ENCODE measurements around the gene BBS10.
A peak's percentile ranks its signal among the peaks of the same experiment; 100 is the strongest.
"Not testable (repeated sequence)": the region's sequence is repeated elsewhere in the genome, so short reads cannot be mapped to it uniquely, and the experiment has no call there.

The BBS10 gene

GRCh38 chr12:76348079-76348901 is at the start of gene BBS10:
Gene BBS10 (minus strand): TSS chr12:76348415. CDS start chr12:76348358, 57 bp downstream.
- peak; percentile 70 to 74 for DNase-seq (ENCODE audit: low read depth in 1 of 2, low spot score in 1 of 2)

DNA sequence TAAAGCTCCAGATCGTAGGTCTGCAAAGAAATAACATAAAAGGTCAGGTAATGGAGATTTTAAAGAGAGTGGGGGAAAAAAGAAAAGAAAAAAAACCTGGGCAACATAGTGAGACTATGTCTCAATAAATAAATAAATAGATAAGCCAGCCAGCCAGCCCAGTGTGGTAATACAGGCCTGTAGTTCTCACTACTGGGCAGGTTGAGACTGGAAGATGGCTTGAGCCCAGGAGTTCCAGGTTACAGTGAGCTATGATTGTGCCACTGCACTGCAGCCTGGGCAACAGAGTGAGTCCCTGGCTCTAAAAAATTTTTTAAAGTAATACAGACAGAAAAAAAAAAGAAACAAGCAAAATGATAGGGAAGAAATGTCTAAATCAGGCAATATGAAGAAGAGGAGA is 43.2 kb upstream of the BBS10 start:
- DNase-seq (ENCODE audit: low read depth in 1 of 2, low spot score in 1 of 2) = no peak

GRCh38 chr12:76387614-76388013 is 39.4 kb upstream of the BBS10 start:
- no peak for DNase-seq (ENCODE audit: low read depth in 1 of 2, low spot score in 1 of 2)

DNA sequence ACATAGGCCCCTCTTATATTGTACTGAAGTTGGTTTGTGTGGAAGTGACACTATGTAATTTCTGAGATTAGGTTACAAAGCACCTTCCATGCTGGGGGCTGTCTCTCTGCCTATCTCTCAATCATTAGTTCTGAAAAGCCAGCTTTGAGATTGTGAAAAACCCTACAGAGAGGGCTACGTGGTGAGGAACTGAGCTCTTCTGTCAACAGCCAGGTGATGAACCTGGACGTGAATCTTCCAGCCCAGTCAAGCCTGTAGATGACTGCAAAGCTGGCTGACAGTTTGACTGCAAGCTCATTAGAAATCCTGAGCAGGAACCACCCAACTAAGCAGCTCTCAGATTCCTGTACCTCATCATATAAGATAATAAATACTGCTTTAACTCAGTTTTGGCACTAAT is 36.3 kb upstream of the BBS10 start:
- DNase-seq (ENCODE audit: low read depth in 1 of 2, low spot score in 1 of 2) = no peak

DNA sequence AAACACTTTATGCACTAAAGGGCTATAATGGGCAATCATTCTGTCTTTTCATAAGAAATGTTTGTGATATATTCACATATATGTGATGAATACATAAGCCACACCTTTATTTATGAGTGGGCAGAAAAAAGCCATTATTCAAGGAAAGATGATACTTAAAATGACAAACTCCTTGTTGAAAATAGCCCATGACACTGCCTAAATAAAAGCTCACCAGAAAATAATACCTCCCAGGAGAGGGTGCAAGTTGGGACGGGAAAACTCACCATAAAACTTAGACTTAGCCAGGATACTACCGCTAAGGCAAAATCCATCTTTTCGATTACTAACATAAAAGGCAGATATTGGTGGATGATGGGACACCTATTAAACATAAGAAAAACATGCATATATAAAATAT is 35.8 kb upstream of the BBS10 start:
- no peak for DNase-seq (ENCODE audit: low read depth in 1 of 2, low spot score in 1 of 2)

- DNase-seq (ENCODE audit: low read depth in 1 of 2, low spot score in 1 of 2) = no peak
Measured at GRCh38 chr12:76379261-76379660, 31.0 kb upstream of the BBS10 start.

DNA sequence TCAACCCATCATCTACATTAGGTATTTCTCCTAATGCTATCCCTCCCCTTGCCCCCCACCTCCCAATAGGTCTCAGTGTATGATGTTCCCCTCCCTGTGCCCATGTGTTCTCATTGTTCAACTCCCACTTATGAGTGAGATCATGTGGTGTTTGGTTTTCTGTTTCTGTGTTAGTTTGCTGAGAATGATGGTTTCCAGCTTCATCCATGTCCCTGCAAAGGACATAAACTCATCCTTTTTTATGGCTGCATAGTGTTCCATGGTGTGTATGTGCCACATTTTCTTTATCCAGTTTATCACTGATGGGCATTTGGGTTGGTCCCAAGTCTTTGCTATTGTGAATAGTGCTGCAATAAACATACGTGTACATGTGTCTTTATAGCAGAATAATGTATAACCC is 28.7 kb upstream of the BBS10 start:
- not testable (repeated sequence) for DNase-seq (ENCODE audit: low read depth in 1 of 2, low spot score in 1 of 2)

DNA sequence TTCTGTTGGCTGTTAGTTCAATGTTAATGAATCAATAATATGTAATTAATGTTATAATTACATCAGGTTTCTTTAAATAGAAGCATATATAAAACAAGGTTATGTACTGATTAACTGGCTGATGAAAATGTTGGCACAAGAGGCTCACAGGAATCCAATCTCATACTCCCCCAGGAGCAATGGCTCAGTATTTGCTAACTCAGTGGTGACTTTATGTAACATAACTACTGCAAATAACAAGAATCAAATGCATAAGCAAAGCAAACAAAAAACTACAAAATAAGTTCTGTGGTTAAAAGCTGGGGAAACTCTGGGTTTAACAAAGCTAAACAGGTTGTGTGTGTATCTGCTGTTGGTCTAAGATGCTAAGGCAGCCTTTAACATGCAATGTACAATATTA is 27.7 kb upstream of the BBS10 start:
- no peak for DNase-seq (ENCODE audit: low read depth in 1 of 2, low spot score in 1 of 2)

- DNase-seq (ENCODE audit: low read depth in 1 of 2, low spot score in 1 of 2) = no peak
Measured at GRCh38 chr12:76375470-76375869, 27.3 kb upstream of the BBS10 start.

- DNase-seq (ENCODE audit: low read depth in 1 of 2, low spot score in 1 of 2) = no peak
Measured at GRCh38 chr12:76374386-76375020, 26.3 kb upstream of the BBS10 start.

- no peak for DNase-seq (ENCODE audit: low read depth in 1 of 2, low spot score in 1 of 2)
Measured at GRCh38 chr12:76368230-76368629, 20.0 kb upstream of the BBS10 start.

DNA sequence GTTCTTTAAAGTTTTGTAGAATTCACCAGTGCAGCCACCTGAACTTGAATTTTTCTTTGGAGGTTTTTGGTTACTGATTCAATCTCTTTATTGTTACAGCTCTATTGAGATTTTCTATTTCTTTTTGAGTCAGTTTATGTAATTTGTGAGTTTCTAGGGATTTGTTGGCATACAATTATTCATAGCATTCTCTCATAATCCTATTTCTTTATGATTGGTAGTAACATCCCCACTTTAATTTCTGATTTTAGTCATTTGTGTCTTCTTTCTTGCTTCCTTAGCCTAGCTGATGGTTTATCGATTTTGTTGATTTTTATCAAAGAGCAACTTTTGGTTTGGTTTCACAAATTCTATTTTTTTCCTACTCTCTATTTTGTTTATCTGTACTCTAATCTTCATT is 17.9 kb upstream of the BBS10 start:
- DNase-seq (ENCODE audit: low read depth in 1 of 2, low spot score in 1 of 2) = no peak

DNA sequence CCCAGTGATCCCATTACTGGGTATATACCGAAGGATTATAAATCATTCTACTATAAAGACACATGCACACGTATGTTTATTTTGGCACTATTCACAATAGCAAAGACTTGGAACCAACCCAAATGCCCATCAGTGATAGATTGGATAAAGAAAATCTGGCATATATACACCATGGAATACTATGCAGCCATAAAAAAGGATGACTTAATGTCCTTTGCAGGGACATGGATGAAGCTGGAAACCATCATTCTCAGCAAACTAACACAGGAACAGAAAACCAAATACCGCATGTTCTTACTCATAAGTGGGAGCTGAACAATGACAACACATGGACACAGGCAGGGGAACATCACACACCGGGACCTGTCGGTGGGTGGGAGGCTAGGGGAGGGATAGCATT is 15.9 kb upstream of the BBS10 start:
- DNase-seq (ENCODE audit: low read depth in 1 of 2, low spot score in 1 of 2) = not testable (repeated sequence)

GRCh38 chr12:76360316-76360715 is 12.1 kb upstream of the BBS10 start:
- DNase-seq (ENCODE audit: low read depth in 1 of 2, low spot score in 1 of 2) = no peak

DNA sequence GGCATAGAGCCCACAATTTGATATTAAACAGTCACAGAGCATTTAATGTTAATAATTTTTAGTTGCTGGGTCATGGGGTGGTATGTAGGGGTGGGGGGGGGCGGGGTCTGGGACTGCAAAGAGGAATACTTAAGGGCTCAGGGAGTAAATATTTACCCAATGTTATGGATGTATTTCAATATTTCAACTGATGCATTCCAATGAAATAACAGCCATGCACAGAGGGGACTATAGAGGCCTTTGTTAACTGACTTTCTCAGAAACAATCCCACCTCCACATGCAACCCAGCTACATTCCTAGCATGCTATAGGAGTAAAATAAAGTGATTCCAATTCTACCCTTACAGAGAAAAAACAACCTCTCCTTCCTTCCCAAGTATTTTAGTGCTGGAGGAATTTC is 7.9 kb upstream of the BBS10 start:
- no peak for DNase-seq (ENCODE audit: low read depth in 1 of 2, low spot score in 1 of 2)

GRCh38 chr12:76346798-76347420 is 1.3 kb downstream of the BBS10 start:
- no peak for DNase-seq (ENCODE audit: low read depth in 1 of 2, low spot score in 1 of 2)

GRCh38 chr12:76346236-76346635 is 2.0 kb downstream of the BBS10 start:
- DNase-seq (ENCODE audit: low read depth in 1 of 2, low spot score in 1 of 2) = no peak

DNA sequence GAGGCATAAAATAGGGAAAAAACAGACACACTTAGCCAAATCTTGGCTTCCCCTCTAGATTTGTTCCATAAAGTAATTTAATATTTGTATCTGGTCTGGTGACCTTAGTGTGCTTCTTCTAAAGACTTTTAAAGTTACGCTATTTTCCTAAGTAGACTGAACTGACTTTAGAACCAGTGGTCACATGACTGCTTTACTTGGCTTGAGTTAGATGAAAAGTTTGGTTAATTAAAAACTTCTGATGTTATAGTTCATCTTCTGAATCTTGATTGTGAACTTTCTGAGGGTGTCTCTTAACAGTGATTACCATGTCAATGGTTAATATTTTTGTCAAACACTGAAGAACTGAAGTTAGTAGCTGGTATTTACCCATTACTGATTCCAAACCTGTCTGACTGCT is 2.6 kb downstream of the BBS10 start:
- DNase-seq (ENCODE audit: low read depth in 1 of 2, low spot score in 1 of 2) = no peak

DNA sequence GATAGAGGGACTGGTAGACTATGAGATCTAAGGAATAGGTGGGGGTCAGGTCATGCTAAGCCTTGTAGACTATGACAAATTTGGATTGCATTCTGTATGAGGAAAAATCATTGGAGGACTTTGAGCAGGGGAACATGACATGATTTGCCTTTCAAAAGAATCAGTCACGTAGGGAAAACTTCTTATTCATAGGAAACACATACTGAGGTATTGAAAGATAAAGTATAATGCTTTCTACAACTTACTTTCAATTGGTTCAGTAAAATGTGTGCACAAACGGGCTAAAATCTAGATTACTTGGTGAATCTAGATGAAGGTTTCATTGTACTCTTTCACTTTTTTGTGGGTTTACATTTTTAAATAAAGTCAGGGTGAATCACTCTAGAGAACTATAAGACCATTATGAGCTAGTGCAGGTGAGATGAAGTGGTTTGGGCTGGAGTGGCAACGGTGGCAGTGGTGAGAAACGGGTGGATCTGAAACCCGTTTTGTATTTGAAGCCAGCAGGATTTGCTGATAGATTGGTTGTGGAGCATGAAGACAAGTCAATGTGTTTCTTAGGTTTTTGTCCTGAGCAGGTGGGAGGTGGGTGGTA is 6.7 kb downstream of the BBS10 start:
- no peak for DNase-seq (ENCODE audit: low read depth in 1 of 2, low spot score in 1 of 2)

GRCh38 chr12:76340680-76341435 is 7.4 kb downstream of the BBS10 start:
- DNase-seq (ENCODE audit: low read depth in 1 of 2, low spot score in 1 of 2) = no peak

- DNase-seq (ENCODE audit: low read depth in 1 of 2, low spot score in 1 of 2) = no peak
Measured at GRCh38 chr12:76337583-76337982, 10.6 kb downstream of the BBS10 start.
